GM12874 (cell line): Measurements from ENCODE around the gene GRIFIN.

Experiments
- CTCF ChIP-seq: IDR thresholded peaks from 2 replicates; pipeline ENCODE4 v1.5.1; 2011; ENCODE audit warnings: low read depth, mild to moderate bottlenecking, control low read depth, low read length, moderate library complexity; ENCODE audit not compliant: insufficient read depth

GRIFIN gene

GRCh38 chr7:2494191-2495130, 18.3 kb upstream of the GRIFIN start:
- TF ChIP-seq CTCF: no peak

GRCh38 chr7:2493205-2494164, 17.3 kb upstream of the GRIFIN start:
- TF ChIP-seq CTCF: no peak

- TF ChIP-seq CTCF: no peak
Measured at GRCh38 chr7:2492038-2492437, 15.8 kb upstream of the GRIFIN start.

GRCh38 chr7:2490181-2490651, 14.0 kb upstream of the GRIFIN start:
- TF ChIP-seq CTCF: no peak

- TF ChIP-seq CTCF: no peak
Measured at GRCh38 chr7:2488681-2489080, 12.5 kb upstream of the GRIFIN start.

- no peak for TF ChIP-seq CTCF
Measured at GRCh38 chr7:2488272-2488645, 12.1 kb upstream of the GRIFIN start.
